ENCODE data around the gene CSPG4. TPM values are rescaled to one million over a fixed set of nuclear protein-coding genes. Genes with fewer than 3 reads are reported as not detected.
"Not testable (repeated sequence)": the region's sequence is repeated elsewhere in the genome, so short reads cannot be mapped to it uniquely, and the experiment has no call there.

Gene CSPG4
- total and polyA plus RNA-seq, 12 donors: 7.4 to 19.8 (median 12.1) TPM

DNA sequence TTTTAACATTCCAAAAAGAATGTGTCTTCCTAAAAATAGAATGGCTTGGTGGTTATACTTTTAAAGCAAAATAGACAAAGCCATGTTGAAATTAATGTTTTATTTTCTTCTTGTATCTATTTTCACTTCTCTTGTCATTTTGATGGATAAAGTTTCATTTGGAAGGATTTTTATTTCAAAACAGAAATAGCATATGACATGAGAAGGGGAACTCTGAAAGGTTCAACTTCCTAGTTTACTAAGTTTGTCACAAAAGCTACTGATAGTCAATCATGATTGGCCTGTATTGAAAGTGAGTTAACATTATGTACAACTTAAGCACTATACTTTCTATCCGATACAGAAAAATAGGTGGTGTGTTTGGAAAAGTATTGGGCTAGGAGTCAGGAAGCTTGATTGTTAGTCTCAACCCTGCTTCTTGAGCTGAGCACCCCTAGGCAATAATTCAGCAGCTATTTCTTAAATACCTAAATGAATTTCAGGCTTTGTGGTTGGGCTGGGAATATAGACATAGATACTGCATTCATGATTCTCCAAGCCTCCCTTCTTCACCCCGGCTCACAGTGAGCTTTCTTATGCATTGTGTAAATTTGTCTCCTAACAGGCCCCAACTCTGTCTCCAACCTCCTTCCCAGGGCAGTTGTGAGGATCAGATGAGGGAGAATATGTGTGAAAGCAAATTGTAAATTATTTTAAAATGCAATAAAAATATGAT is 46.9 kb upstream of the CSPG4 start:
- DNase-seq (no peak), ATAC-seq (no peak)
- Histone ChIP-seq H3K9me3 (no peaks in the 10 kb centered on the region), H3K27ac (peak overlapping the region in 7 of 10 donors; percentile 63 to 90 (median 85)), H3K4me3 (peak overlapping the region in 2 of 10 donors; percentile 58 to 62), H3K36me3 (no peaks in the 10 kb centered on the region), H3K27me3 (no peaks in the 10 kb centered on the region), H3K4me1 (peaks cover 0 to 23% (median 12%) of the 10 kb centered on the region in 9 donors)
- 75 to 79% methylated on average over 2 of the region's 2 CpGs for WGBS, 2 donors
- intact Hi-C loops (cut with DNase I): no loop called here
- TF ChIP-seq, protein P1, sequence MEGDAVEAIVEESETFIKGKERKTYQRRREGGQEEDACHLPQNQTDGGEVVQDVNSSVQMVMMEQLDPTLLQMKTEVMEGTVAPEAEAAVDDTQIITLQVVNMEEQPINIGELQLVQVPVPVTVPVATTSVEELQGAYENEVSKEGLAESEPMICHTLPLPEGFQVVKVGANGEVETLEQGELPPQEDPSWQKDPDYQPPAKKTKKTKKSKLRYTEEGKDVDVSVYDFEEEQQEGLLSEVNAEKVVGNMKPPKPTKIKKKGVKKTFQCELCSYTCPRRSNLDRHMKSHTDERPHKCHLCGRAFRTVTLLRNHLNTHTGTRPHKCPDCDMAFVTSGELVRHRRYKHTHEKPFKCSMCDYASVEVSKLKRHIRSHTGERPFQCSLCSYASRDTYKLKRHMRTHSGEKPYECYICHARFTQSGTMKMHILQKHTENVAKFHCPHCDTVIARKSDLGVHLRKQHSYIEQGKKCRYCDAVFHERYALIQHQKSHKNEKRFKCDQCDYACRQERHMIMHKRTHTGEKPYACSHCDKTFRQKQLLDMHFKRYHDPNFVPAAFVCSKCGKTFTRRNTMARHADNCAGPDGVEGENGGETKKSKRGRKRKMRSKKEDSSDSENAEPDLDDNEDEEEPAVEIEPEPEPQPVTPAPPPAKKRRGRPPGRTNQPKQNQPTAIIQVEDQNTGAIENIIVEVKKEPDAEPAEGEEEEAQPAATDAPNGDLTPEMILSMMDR (IDR thresholded peaks at IDR 0.05): no peak

DNA sequence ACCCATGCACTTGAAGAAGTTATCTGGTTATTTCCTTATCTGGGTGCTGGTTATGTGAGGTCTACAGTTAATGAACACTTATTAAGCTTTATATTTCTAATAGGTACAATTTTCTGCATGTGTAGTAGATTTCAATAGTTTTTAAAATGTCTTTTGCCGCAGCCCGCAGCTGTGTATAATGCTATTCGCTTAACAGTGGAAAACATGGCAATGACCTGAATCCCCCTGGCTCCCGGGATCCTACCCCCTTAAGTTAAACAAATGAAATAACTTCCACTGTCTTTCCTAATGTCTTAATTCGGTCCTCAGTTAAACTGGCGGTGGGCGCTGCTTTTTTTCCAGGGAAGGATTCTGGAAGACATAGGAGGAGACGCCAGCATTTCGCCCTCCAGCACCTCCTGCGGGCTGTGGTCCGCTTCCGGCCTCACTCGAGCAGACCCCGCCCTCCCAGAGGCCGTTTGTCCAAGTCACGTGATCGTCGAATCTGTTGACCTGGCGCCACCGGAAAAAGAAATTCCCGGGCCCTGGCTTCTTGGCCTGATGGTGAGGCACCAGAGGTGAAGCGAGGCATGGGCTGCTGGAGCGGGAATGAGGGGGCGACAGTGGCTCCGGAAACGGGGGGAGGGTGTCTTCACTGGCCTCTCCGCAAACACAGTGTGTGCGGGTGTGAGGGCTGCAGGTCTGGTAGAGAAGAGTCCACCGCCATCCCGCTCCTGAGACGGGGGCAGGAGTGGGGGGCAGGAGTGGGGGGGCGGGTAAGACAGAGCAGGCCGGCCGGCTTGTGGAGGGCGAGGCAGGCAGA is 45.6 kb upstream of the CSPG4 start:
- peak overlapping the region; percentile 8 to 90 (median 78) for H3K27ac ChIP-seq
- no peaks in the 10 kb centered on the region for H3K9me3 ChIP-seq
- WGBS, 2 donors: 3 to 5% methylated on average over 35 of the region's 35 CpGs
- TF ChIP-seq, protein P1 (IDR thresholded peaks at IDR 0.05): peak in 6 of 9 donors; percentile 19 to 57 (median 38)
- peaks cover 0 to 23% (median 12%) of the 10 kb centered on the region in 9 donors for H3K4me1 ChIP-seq
- no peaks in the 10 kb centered on the region for H3K27me3 ChIP-seq
- ATAC-seq (peak; percentile 91 to 97 (median 96)), DNase-seq (peak; percentile 88 to 92)
- intact Hi-C loops (cut with DNase I): no loop called here
- no peaks in the 10 kb centered on the region for H3K36me3 ChIP-seq
- H3K4me3 ChIP-seq: peak overlapping the region; percentile 37 to 66 (median 54)

DNA sequence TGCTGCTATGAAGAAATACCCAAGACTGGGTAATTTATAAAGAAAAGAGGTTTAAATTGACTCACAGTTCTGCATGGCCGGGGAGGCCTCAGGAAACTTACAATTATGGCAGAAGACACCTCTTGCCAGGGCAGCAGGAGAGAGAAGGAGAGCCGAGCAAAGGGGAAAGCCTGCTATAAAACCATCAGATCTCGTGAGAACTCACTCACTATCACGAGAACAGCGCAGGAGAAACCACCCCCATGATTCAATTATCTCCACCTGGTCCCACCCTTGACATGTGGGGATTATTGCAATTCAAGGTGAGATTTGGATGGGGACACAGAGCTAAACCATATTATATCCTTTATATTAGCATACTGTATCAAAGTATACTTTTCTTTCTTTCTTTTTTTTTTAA is 42.2 kb upstream of the CSPG4 start:
- WGBS, 2 donors: 88 to 91% methylated on average over 5 of the region's 5 CpGs
- H3K27ac ChIP-seq; H3K4me3 ChIP-seq; ATAC-seq; H3K9me3 ChIP-seq; DNase-seq; H3K27me3 ChIP-seq; intact Hi-C loops (cut with DNase I); H3K36me3 ChIP-seq: not testable (repeated sequence)
- peaks cover 0 to 21% (median 12%) of the 10 kb centered on the region in 9 donors for H3K4me1 ChIP-seq

DNA sequence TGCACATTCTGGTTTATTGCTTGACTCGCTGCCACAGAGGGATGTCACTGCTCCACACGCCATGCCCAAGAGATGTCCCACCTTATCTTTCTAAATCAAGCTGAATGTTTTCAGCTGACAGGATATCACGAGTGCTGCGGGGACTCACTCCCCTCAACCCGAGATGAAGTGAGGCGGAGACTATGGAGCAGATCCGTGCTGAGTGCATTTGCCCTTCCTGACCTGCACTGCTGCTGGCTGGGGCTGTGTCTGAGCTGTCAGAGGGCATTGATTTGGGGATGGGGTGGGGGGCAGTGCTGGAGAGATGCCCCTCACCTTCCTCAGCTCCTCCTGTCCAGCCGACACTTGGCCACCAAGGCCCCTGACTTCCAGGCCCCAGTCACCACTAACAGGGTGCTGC is 40.5 kb upstream of the CSPG4 start:
- Histone ChIP-seq H3K27ac (no peak overlapping the region), H3K4me3 (no peak overlapping the region), H3K4me1 (peaks cover 0 to 6% (median 0%) of the 10 kb centered on the region in 9 donors), H3K27me3 (no peaks in the 10 kb centered on the region), H3K36me3 (no peaks in the 10 kb centered on the region), H3K9me3 (no peaks in the 10 kb centered on the region)
- intact Hi-C loops (cut with DNase I): no loop called here
- ATAC-seq (no peak), DNase-seq (no peak)
- TF ChIP-seq, protein P1 (IDR thresholded peaks at IDR 0.05): no peak
- 79 to 83% methylated on average over 8 of the region's 8 CpGs for WGBS, 2 donors

Data from heart right ventricle (tissue), 16 donors.